HG02763 (cell line): Measurements from ENCODE around the gene FOXD4L4.
"Not testable (repeated sequence)": the region's sequence is repeated elsewhere in the genome, so short reads cannot be mapped to it uniquely, and the experiment has no call there.

Source experiments
- ATAC-seq: cut with Tn5 transposase; IDR thresholded peaks from one replicate; pipeline ENCODE4 v1.9.1; 2021; ENCODE audit warnings: mild to moderate bottlenecking, moderate library complexity; ENCODE audit not compliant: unreplicated experiment

Gene FOXD4L4

GRCh38 chr9:65737096-65737564 lies at the start of gene FOXD4L4:
FOXD4L4 (plus strand) TSS chr9:65737146; CDS start chr9:65737146, 0 bp downstream.
- ATAC-seq, result not testable (repeated sequence)

GRCh38 chr9:65703550-65703949 lies 33.4 kb upstream of the FOXD4L4 start:
- not testable (repeated sequence) for ATAC-seq

GRCh38 chr9:65714445-65714844 lies 22.5 kb upstream of the FOXD4L4 start:
- ATAC-seq, result not testable (repeated sequence)

GRCh38 chr9:65738133-65738532 lies 1.2 kb downstream of the FOXD4L4 start:
- not testable (repeated sequence) for ATAC-seq
